Osteocyte (in vitro differentiated cells): ENCODE results near the gene VGLL2. TPM values are rescaled to one million over a fixed set of nuclear protein-coding genes. Genes with fewer than 3 reads are reported as not detected.
"Not testable (repeated sequence)": the region's sequence is repeated elsewhere in the genome, so short reads cannot be mapped to it uniquely, and the experiment has no call there.

Experiments used
- DNase-seq: peaks from one replicate; pipeline ENCODE4 v3.0.0; 2021; ENCODE audit warnings: mixed read lengths; ENCODE audit not compliant: unreplicated experiment; ENCODE audit errors: extremely low spot score
- H3K27ac Mint-ChIP-seq: one replicate; pipeline ENCODE4 v1.8.0; 2021; ENCODE audit warnings: mild to moderate bottlenecking, mixed read lengths; ENCODE audit not compliant: unreplicated experiment
- H3K27me3 Mint-ChIP-seq: one replicate; pipeline ENCODE4 v1.8.0; 2021; ENCODE audit warnings: mixed read lengths; ENCODE audit not compliant: unreplicated experiment
- H3K36me3 Mint-ChIP-seq: one replicate; pipeline ENCODE4 v1.8.0; 2021; ENCODE audit warnings: mixed read lengths; ENCODE audit not compliant: unreplicated experiment
- H3K4me1 Mint-ChIP-seq: one replicate; pipeline ENCODE4 v1.8.0; 2021; ENCODE audit warnings: mixed read lengths; ENCODE audit not compliant: unreplicated experiment
- H3K4me3 Mint-ChIP-seq: one replicate; pipeline ENCODE4 v1.8.0; 2021; ENCODE audit warnings: mild to moderate bottlenecking, moderate library complexity, mixed read lengths; ENCODE audit not compliant: unreplicated experiment
- H3K9me3 Mint-ChIP-seq: one replicate; pipeline ENCODE4 v1.8.0; 2021; ENCODE audit warnings: mixed read lengths; ENCODE audit not compliant: unreplicated experiment
- total RNA-seq: library from RNA; stranded (reverse); gene quantifications from 2 replicates; pipeline ENCODE4 v1.2.1, GENCODE V29; 2021
- TF ChIP-seq, protein P1 (sequence below): fragments of 200-600 bp; sonication (generic); IDR thresholded peaks from 2 replicates; pipeline ENCODE4 v1.5.0; 2021; ENCODE audit warnings: antibody characterized with exemption, mild to moderate bottlenecking, moderate library complexity

VGLL2 gene
- total RNA-seq, 1 donor from 2014 or later = not detected

DNA sequence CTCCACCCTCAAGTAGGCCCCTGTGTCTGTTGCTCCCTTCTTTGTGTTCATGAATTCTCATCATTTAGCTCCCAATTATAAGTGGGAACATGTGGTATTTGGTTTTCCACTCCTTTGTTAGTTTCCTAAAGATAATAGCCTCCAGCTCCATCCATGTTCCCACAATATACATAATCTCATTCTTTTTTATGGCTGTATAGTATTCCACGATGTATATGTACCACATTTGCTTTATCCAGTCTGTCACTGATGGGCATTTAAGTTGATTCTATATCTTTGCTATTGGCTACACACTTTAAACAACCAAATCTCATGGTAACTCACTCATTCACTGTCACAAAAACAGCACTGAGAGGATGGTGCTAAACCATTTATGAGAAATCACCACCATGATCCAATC is 35.5 kb upstream of the VGLL2 start:
- H3K9me3 Mint-ChIP-seq = peaks cover 6% of the 10 kb centered on the region
- no peak overlapping the region for H3K27ac Mint-ChIP-seq
- no peak overlapping the region for H3K4me3 Mint-ChIP-seq
- H3K4me1 Mint-ChIP-seq = no peaks in the 10 kb centered on the region
- TF ChIP-seq, protein P1, sequence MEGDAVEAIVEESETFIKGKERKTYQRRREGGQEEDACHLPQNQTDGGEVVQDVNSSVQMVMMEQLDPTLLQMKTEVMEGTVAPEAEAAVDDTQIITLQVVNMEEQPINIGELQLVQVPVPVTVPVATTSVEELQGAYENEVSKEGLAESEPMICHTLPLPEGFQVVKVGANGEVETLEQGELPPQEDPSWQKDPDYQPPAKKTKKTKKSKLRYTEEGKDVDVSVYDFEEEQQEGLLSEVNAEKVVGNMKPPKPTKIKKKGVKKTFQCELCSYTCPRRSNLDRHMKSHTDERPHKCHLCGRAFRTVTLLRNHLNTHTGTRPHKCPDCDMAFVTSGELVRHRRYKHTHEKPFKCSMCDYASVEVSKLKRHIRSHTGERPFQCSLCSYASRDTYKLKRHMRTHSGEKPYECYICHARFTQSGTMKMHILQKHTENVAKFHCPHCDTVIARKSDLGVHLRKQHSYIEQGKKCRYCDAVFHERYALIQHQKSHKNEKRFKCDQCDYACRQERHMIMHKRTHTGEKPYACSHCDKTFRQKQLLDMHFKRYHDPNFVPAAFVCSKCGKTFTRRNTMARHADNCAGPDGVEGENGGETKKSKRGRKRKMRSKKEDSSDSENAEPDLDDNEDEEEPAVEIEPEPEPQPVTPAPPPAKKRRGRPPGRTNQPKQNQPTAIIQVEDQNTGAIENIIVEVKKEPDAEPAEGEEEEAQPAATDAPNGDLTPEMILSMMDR = no peak
- DNase-seq = no peak
- H3K27me3 Mint-ChIP-seq = no peaks in the 10 kb centered on the region
- no peaks in the 10 kb centered on the region for H3K36me3 Mint-ChIP-seq

DNA sequence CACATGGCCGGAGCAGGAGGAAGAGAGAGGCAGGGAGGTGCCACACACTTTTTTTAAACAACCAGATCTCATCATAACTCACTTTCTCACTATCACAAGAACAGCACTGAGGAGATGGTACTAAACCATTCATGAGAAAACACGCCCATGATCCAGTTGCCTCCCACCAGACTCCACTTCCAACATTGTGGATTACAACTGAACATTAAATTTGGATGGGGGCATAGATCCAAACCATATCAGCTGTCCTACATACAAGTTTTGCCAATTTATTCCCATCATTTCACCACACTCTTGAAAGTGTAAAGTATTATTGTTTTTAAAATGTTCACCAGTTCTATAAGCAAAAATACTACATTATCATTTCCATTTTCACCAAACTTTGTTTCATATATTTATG is 33.9 kb upstream of the VGLL2 start:
- H3K4me1 Mint-ChIP-seq = no peaks in the 10 kb centered on the region

DNA sequence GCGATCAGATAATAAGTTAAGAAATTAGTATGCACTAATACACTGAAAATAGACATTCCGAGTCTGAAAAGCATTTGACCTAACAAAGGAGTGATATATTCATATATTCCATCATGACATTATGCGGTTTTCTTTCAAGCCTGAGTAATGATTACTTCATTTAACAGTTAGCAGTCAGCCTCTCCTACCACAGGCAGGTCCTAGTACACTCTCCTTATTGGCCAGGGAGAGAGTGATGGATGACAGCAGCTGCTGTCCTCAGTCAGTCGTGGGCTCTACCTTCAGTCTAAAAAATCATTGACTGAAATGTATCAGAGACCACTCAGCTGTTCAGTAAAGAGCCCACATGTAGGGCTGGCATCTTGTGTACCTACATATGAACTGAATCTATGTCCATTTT is 33.2 kb upstream of the VGLL2 start:
- peaks cover 5% of the 10 kb centered on the region for H3K27me3 Mint-ChIP-seq
- TF ChIP-seq, protein P1 = no peak
- no peak for DNase-seq
- H3K27ac Mint-ChIP-seq = no peak overlapping the region
- no peaks in the 10 kb centered on the region for H3K36me3 Mint-ChIP-seq
- H3K9me3 Mint-ChIP-seq = peaks cover 6% of the 10 kb centered on the region
- H3K4me1 Mint-ChIP-seq = no peaks in the 10 kb centered on the region
- no peak overlapping the region for H3K4me3 Mint-ChIP-seq

More for the DNA sequence above, 33.9 kb upstream of the VGLL2 start:
- no peak overlapping the region for H3K27ac Mint-ChIP-seq
- peaks cover 6% of the 10 kb centered on the region for H3K9me3 Mint-ChIP-seq
- no peaks in the 10 kb centered on the region for H3K36me3 Mint-ChIP-seq
- DNase-seq = no peak
- no peak overlapping the region for H3K4me3 Mint-ChIP-seq
- peaks cover 5% of the 10 kb centered on the region for H3K27me3 Mint-ChIP-seq
- TF ChIP-seq, protein P1 = no peak

DNA sequence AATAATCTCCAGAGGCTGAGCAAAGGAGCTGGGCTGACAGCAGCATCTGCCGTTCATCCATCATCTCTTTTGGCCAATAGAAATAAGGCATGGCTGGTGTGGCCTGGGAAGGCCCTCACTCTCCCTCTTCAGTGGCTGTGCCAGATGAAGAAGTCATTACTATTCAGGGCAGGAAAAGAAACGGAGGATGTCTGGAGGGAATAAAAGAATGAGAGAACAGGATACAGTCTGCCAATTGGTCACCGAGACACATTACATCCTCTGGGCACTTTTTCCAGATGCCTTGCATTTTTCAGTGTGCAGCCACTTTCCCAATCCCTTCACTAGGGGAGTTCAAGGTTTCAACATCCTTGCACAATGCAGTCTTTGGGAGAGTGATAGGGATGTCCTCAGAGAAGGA is 32.2 kb upstream of the VGLL2 start:
- TF ChIP-seq, protein P1 = no peak
- no peak for DNase-seq
- H3K4me1 Mint-ChIP-seq = no peaks in the 10 kb centered on the region
- peaks cover 6% of the 10 kb centered on the region for H3K9me3 Mint-ChIP-seq
- H3K27ac Mint-ChIP-seq = no peak overlapping the region
- H3K4me3 Mint-ChIP-seq = no peak overlapping the region
- H3K36me3 Mint-ChIP-seq = no peaks in the 10 kb centered on the region
- H3K27me3 Mint-ChIP-seq = peaks cover 5% of the 10 kb centered on the region

DNA sequence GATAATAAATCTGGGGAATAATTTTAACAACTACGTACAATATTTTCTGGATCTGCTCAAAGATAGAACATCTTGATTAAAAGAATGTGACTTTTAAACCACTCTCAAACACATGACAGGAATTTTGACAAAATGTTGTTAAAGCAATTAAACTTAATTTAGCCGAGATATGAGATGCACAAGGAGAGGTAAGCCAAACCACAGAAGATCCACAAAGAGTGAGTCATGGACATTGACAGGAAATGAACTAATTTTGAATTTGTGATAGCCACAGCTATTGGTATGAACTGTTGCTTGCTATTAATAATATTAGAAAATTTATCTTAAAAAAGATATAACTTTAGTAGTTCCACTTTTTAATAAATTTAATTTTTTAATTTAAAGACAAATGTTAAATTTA is 27.8 kb upstream of the VGLL2 start:
- DNase-seq = no peak
- Mint-ChIP-seq H3K9me3 (no peaks in the 10 kb centered on the region), H3K4me3 (no peak overlapping the region), H3K36me3 (no peaks in the 10 kb centered on the region), H3K27me3 (peaks cover 8% of the 10 kb centered on the region), H3K27ac (no peak overlapping the region), H3K4me1 (no peaks in the 10 kb centered on the region)
- TF ChIP-seq, protein P1 = no peak

DNA sequence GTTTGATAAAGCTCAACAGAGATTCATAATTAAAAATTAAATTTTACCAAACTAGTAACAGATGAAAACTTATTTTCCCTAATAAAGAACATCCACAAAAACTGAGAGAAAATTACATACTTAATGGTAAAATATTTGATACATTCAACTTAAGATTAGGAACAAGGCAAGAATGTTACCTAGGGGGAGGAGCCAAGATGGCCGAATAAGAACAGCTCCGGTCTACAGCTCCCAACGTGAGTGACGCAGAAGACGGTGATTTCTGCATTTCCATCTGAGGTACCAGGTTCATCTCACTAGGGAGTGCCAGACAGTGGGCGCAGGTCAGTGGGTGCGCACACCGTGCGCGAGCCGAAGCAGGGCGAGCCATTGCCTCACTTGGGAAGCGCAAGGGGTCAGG is 20.8 kb upstream of the VGLL2 start:
- not testable (repeated sequence) for H3K27ac Mint-ChIP-seq

DNA sequence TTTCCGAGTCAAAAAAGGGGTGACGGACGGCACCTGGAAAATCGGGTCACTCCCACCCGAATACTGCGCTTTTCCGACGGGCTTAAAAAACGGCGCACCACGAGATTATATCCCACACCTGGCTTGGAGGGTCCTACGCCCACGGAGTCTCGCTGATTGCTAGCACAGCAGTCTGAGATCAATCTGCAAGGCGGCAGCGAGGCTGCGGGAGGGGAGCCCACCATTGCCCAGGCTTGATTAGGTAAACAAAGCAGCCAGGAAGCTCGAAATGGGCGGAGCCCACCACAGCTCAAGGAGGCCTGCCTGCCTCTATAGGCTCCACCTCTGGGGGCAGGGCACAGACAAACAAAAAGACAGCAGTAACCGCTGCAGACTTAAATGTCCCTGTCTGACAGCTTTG is 20.4 kb upstream of the VGLL2 start:
- H3K4me1 Mint-ChIP-seq, H3K27ac Mint-ChIP-seq, H3K9me3 Mint-ChIP-seq, H3K27me3 Mint-ChIP-seq, H3K36me3 Mint-ChIP-seq, DNase-seq: not testable (repeated sequence)
- H3K4me3 Mint-ChIP-seq = peak overlapping the region; percentile 40

More for the DNA sequence above, 20.8 kb upstream of the VGLL2 start:
- peak overlapping the region; percentile 40 for H3K4me3 Mint-ChIP-seq
- not testable (repeated sequence) for H3K27me3 Mint-ChIP-seq, H3K9me3 Mint-ChIP-seq, H3K4me1 Mint-ChIP-seq, H3K36me3 Mint-ChIP-seq, DNase-seq
